Cardiac septum (tissue), 1 donor: ENCODE measurements around the gene SLC9A5. TPM values are rescaled to one million over a fixed set of nuclear protein-coding genes. Genes with fewer than 3 reads are reported as not detected.

Source experiments
- DNase-seq: peaks from one replicate; pipeline ENCODE4 v3.0.0-alpha.2; 2020; ENCODE audit warnings: low spot score
- intact Hi-C: fragments of 100-400 bp; cut with DNase I; formaldehyde crosslinking; loops from one replicate; pipeline ENCODE4 v1.14.0; 2022
- total RNA-seq: library from RNA; stranded (reverse); fragmentation: NEBNext Ultra II Directional; extraction: Animal tissue kit (Norgen Biotek cat#: 25700); gene quantifications from one replicate; pipeline ENCODE4 v1.2.1, GENCODE V29; 2021
- donor health status: DM: no; HTN: no; CAD: no.

The SLC9A5 gene
- total RNA-seq, 1 donor from 2014 or later = 1.1 TPM

DNA sequence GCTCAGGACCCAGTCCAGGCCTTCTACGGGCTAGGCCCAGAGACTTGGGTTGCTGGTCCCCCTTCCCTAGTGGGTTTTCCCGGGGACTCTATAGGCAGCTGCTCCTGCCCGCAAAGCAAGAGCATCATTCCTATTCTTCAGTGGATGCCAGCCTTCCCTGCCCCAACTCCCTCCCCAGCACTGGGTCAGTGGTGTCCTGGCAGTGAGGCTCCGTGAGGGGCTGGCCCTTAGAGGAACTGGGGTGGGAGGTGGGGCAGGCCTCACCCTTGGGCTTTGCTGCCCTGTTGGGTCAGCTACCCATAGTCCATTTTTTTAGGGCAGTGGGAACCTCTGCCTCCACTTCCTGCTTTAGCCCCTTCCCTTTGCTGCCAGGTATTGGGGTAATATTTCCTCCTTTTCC is 22.7 kb downstream of the SLC9A5 start:
- intact Hi-C loops = no loop called here
- DNase-seq = no peak

DNA sequence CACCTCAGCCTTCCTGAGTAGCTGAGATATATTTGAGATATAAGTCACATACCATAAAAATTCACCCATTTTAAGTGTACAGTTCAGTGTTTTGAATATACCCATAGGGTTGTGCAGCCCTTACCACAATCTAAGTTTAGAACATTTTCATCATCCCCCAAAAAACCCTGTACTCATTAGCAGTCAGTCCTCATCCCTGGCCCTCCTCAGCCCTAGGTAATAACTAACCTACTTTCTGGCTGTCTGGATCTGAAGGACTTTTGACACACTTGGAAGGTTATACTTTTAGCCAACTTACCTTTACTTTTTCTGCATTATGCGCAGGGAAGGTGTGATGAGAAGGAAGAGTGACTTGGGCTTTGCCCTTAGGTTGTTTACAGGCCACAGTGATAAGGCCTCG is 26.5 kb downstream of the SLC9A5 start:
- intact Hi-C loops = no loop called here

DNA sequence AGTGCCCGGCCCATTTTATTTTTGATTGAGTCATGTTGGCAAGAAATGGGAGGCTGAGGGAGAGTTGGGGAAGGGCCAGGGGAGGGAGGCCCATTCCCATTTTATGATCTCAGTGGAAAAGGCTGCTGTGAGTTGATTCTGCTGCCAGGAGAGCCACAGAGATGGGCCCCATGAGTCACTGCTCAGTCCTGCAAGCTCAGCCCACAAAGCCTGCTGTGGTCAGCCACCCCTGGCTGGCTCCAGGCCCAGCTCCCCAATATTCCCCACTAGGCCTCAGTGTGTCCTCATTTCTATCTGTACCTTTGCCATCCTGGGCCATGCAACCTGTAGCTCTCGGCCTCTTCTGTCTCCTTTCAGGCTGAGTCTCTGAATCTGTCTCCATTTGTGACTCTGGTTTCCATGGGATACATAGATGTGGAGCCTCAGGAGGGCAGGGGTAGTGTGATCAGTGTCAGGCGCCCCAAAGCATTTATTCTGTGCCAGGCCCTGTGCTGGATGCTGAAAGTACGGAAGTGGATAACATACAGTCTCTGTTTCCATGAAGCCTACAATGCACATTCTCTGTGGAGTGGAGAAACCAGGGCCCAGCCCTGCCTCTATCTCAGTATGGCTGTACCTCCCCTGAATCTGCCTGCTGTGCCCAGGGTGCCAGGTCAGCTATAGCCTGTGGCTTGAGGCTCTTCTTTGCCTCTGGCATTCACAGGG is 28.7 kb downstream of the SLC9A5 start:
- DNase-seq = no peak
- intact Hi-C loops = no loop called here

More for the DNA sequence above, 26.5 kb downstream of the SLC9A5 start:
- DNase-seq = no peak

DNA sequence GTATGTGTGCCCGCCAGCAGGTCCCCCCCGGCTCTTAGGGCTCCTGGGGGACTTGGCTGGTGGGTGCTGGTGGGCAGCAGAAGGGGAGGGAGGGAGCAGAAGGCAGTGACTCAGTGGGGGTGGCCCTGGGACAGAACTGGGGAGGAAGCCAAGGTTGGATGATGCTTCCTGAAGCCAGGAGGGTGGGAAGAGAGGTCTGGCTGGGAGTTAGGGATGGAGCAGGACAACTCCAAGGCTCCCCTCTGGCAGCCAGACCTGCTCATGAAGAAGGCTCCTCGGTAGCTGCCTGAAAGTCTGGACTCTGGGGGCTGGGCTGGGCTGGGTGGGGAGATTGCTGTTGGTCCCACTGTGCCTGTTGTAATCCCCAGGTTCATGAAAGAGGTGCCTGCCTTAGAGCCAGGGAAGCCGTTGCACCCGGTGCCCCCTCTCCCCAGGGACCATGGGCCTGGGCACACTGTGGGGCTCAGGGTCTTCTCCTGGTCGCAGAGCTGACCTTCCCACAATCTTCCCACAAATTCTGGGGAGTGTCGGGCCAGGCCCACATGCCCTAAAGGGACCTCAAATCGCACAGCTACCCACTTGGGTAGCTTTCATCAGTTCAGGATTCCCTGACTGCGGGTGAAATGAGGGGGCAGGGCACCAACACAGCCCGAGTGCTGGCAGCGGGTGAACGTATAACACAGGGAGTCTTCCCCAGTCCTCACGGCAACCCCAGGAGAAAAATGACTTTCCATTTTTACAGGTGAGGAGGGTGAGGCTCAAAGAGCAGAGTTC is 29.4 kb downstream of the SLC9A5 start:
- no peak for DNase-seq
- intact Hi-C loops = no loop called here

DNA sequence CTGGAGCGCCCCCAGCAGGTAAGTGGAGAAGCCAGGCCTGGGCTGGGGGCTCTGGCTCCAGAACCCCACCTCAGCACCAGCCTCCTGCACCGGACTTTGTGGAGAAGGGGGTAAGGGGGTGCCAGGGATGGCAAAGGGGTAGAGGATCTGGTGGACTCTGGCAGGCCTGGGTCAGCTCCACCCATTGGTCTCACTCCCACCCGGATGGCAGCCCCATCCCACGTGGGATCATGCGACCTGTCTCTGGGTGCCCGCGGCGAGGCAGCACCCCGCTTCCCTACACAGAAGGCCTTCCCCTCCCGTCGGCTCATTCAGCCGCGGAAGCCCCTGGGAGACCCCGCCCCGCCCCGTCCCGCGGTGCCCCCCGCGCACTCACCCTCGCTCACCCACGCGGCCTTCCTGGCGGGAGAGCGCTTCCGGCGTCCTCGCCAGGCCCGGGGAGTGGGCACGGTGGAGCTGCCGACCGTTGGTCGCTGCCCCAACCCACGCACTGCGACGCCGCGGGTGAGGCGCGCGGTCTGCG is 30.1 kb downstream of the SLC9A5 start:
- no peak for DNase-seq
- intact Hi-C loops = no loop called here

DNA sequence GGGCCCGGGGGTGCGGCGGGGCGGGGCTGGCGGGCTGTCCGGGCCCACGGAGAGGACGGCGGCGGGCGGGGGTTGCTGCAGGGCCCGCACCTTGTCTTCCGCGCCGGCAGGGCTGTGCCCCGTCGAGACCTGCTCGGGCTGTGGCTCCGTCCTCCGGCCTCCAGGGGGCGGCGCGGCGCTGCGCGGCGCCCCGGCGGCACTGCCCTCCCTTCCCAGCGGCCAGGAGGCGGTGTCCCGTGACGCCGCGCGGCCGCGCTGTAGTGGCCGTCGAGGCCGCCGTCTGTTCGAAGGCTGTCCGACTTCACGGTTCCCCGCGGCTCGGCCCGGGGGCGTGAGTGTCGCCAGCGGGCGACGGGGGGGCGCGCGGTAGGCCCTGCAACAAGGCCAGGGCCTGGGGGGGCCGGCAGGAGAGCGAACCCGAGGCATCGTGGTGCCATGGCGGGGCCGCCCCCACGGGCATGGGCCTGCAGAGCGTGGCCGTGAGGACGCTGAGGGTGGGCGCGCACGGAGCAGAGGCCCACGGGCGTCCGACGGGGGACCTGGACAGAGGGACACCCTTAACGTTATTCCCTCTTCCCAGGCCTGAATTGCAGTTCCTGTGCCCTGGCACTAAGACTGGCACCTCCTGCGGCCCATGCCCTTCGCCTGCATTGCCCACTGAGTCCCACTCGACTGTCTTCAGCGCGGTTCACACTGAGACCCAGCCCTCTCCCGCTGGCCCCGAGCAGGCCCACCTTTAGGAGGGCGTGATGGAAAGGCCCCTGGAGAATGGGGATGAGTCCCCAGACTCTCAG is 30.7 kb downstream of the SLC9A5 start, which contains the start of gene PLEKHG4:
Gene PLEKHG4, plus strand, starts transcription at position 237 of the 794 bp plus-strand sequence. Its CDS starts 513 bp downstream, at position 750.
- intact Hi-C loops = no loop called here
- DNase-seq = peak; percentile 90

DNA sequence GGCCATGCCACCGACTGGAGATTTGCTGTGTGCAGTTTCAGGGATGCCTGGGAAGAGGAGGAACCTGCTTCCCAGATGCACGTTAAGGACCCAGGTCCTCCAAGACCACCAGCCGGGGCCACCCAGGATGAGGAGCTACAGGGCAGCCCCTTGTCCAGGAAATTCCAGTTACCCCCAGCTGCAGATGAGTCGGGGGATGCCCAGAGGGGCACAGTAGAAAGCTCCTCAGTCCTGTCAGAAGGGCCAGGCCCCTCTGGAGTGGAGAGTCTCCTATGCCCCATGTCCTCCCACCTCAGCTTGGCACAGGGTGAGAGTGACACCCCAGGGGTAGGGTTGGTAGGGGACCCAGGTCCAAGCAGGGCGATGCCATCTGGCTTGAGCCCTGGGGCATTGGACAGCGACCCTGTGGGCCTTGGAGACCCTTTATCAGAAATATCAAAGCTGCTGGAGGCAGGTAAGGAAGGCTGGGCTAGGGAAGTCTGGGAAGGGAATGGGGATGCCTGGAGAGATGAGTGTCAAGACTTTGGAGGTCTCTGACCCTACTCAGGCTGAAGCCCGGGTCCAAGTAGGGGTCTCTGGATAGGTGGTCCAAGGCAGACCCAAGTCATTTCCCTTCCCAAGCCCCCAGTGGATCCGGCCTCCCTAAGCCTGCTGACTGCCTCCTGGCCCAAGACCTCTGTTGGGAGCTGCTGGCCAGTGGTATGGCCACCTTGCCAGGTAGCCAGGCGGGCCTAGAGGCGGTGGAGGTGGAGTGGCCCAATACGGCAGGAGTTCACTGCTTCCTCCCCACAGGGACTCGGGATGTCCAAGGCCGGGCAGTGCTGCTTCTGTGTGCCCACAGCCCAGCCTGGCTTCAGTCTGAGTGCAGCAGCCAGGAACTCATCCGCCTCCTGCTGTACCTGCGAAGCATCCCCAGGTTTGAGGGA is 31.6 kb downstream of the SLC9A5 start:
- intact Hi-C loops = no loop called here
- DNase-seq = no peak

DNA sequence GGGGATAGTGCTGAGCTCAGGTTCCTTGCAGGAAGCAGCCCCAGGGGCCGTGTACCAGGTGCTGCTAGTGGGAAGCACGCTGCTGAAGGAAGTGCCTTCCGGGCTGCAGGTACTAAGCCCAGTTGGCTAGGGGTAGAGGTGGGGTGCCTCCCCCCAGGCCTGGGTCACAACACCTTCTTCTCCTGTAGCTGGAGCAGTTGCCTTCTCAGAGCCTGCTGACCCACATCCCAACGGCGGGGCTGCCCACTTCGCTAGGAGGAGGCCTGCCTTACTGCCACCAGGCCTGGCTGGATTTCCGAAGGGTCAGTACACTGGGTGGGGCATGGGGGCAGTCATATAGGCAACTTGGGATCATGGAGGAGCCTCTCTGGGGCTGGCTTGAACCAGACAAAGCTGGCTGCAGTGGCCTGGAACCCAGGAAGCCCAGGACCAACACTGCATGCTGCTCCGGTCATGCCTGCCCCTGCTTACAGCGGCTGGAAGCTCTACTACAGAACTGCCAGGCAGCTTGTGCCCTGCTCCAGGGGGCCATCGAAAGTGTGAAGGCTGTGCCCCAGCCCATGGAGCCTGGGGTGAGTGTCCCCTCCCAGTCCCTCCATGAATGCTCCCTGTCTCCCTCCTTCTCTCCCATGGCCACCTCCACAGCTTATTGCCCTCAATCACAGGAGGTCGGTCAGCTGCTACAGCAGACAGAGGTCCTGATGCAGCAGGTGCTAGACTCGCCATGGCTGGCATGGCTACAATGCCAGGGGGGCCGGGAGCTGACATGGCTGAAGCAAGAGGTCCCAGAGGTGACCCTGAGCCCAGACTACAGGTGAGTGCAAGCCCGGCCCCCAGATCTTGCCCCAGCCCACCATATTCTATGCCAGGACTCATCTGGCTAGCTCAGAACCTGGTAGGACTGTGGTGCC is 33.0 kb downstream of the SLC9A5 start:
- no peak for DNase-seq
- intact Hi-C loops = no loop called here

DNA sequence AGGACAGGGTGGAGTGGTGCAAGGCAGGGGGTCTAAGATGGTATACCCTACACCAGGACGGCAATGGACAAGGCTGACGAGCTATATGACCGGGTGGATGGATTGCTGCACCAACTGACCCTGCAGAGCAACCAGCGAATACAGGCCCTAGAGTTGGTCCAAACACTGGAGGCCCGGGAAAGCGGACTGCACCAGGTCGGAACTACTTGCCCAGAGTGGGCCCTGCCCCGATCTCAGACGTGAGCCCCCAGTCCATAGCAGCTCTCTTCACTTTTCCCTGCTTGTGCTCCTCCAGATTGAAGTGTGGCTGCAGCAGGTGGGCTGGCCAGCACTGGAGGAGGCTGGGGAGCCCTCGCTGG is 33.6 kb downstream of the SLC9A5 start:
- intact Hi-C loops = no loop called here

DNA sequence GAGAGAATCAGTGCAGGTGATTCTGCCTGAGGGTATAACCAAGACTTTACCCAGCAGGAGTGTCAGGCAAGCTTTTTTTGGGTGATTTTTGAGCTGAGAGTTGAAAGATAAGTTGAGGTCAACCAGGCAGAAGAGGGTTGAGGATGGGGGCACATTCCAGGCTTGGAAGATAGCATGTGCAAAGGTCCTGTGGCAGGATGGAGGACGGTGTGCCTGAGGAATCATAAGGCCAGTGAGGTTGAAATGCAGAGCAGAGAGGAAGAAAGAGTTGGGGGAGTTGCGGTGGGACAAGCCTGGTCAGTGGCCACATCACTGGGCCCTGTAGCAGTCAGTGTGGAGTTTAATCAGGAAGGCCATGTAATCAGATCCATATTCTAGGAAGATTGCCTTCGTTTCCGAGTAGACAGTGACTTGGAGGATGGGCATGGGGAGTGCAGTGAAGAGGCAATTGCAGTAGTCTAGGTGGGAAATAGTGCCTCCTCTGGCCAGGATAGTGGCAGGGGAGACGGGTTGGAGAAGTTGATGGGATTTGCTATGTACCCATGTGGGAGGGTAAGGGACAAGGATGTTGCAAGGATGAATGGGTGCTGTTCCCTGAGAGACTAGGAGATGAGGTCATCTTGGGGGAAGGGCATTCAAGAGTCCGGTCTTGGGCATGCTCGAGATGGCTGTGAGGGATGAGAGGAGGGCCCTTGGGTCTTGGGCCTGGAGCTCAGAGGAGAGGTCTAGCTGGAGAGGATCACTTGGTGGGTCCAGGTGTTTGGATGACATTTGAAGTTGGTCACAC is 34.5 kb downstream of the SLC9A5 start:
- DNase-seq = no peak
- intact Hi-C loops = no loop called here

More for the DNA sequence above, 33.6 kb downstream of the SLC9A5 start:
- DNase-seq = no peak

DNA sequence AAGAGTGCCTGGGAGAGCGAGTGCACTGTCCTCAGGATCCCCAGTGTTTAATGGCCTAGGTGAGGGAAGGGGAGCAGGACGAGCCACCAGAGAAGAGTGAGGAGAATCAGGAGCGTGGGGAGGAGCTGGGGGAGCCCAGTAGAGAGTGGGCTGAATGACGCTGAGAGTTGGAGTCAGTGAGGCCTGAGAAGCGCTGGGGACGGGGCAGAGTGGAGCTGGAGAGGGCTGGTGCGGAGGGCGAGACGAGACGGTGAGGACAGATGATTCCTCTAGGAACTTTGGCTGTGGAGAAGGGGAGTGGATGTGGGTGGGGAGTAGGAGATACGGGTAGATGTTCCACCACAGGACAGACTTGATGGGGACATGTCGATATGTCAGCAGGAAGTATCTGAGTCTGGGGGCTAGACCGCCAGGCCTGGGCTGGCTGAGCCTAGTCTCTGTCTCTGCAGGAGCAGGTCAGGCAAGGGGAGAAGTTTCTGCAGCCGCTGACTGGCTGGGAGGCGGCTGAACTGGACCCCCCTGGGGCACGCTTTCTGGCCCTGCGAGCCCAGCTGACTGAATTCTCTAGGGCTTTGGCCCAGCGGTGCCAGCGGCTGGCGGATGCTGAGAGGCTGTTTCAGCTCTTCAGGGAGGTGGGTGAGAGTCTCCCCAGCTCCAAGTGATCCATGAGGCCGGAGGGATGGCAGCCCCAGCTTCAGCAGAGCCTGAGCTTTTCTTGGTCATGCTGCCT is 35.2 kb downstream of the SLC9A5 start:
- intact Hi-C loops = no loop called here
- no peak for DNase-seq

DNA sequence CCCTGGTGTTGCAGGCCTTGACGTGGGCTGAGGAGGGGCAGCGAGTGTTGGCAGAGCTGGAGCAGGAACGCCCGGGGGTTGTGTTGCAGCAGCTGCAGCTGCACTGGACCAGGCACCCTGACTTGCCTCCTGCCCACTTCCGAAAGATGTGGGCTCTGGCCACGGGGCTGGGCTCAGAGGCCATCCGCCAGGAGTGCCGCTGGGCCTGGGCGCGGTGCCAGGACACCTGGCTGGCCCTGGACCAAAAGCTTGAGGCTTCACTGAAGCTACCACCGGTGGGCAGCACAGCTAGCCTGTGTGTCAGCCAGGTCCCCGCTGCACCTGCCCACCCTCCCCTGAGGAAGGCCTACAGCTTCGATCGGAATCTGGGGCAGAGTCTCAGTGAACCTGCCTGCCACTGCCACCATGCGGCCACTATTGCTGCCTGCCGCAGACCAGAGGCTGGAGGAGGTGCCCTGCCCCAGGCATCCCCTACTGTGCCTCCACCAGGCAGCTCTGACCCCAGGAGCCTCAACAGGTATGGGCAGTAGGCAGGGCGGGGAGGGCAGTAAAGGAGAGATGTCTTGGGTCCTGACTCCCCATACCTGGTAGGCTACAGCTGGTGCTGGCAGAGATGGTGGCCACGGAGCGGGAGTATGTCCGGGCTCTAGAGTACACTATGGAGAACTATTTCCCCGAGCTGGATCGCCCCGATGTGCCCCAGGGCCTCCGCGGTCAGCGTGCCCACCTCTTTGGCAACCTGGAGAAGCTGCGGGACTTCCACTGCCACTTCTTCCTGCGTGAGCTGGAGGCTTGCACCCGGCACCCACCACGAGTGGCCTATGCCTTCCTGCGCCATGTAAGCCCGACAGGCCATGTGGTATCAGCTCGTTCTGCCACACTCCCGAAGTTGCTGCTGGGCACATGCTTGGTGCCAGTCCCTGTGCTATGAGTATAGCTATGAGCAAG is 36.2 kb downstream of the SLC9A5 start:
- intact Hi-C loops = no loop called here
- DNase-seq = no peak

DNA sequence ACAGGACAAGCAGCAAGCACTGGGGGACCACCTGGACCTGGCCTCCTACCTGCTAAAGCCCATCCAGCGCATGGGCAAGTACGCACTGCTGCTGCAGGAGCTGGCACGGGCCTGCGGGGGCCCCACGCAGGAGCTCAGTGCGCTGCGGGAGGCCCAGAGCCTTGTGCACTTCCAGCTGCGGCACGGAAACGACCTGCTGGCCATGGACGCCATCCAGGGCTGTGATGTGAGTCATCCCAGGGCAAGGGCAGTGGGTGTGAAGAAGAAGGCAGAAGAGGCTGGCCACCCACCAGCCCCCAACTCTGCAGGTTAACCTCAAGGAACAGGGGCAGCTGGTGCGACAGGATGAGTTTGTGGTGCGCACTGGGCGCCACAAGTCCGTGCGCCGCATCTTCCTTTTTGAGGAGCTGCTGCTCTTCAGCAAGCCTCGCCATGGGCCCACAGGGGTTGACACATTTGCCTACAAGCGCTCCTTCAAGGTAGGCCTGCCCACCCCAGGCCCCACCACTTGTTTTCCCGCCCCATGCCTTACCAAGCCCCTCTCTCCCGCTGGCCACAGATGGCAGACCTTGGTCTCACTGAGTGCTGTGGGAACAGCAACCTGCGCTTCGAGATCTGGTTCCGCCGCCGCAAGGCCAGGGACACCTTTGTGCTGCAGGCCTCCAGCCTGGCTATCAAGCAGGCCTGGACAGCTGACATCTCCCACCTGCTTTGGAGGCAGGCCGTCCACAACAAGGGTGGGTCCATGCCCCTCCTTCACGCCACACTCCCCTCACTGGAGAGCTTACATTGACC is 37.9 kb downstream of the SLC9A5 start:
- intact Hi-C loops = no loop called here
- no peak for DNase-seq

DNA sequence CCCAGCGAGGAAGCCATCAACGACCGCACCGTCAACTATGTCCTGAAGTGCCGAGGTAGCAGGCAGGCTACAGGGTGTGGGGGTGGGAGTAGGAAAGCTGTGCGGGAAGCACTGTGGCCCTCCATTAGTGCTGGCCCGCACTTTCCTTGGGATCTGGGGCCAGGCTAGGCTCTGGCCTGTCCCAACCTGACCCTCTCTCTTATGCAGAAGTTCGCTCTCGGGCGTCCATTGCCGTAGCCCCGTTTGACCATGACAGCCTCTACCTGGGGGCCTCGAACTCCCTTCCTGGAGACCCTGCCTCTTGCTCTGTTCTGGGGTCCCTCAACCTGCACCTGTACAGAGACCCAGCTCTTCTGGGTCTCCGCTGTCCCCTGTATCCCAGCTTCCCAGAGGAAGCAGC is 39.2 kb downstream of the SLC9A5 start:
- intact Hi-C loops = no loop called here
- no peak for DNase-seq

DNA sequence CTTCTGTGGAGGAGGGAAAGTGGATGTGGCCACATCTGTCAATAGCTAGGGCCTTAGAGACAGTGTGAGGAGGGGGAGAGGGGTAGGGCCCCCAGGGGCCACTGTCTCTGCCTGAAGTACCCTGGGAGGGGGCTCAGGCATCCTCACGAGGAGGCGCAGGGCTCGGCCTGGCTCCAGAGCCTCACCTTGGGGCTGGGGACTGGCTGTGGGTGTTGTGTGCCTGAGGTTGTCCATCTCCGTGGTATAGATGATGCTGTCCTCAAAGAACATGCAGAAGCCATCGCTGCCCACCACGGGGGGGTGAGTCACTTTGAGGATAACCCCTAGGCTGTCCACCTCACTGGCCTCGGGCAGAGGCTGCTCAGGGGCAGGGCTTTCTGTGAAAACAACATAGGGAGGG is 42.7 kb downstream of the SLC9A5 start:
- no peak for DNase-seq
- intact Hi-C loops = no loop called here
